GM10266 (cell line): Measurements from ENCODE around the gene RGS9BP.

Experiments
- DNase-seq: peaks from one replicate; pipeline ENCODE4 v3.0.0; 2012; ENCODE audit errors: extremely low spot score
- TF ChIP-seq, protein P1 (sequence below): IDR thresholded peaks from 2 replicates; pipeline ENCODE4 v1.5.1; 2012; ENCODE audit warnings: mild to moderate bottlenecking, low read depth; ENCODE audit not compliant: control insufficient read depth, insufficient read depth; ENCODE audit errors: missing control alignments

RGS9BP gene

DNA sequence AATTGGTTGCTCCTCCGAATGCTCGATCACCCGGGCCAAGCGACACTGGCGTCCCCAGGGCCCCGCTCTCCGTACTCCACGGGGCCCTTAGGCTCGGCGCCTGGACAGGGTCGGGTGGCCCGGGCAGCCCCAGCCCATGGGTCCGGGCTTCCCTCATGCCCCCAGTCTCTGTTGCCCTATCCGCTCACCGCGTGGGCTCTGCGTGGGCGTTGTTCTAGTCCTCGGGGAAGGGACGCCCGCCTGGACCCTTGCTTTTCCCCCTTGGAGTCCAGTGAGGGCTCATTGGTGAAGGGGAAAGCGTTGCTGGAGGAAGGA is 45.2 kb downstream of the RGS9BP start:
- DNase-seq = no peak
- TF ChIP-seq, protein P1, sequence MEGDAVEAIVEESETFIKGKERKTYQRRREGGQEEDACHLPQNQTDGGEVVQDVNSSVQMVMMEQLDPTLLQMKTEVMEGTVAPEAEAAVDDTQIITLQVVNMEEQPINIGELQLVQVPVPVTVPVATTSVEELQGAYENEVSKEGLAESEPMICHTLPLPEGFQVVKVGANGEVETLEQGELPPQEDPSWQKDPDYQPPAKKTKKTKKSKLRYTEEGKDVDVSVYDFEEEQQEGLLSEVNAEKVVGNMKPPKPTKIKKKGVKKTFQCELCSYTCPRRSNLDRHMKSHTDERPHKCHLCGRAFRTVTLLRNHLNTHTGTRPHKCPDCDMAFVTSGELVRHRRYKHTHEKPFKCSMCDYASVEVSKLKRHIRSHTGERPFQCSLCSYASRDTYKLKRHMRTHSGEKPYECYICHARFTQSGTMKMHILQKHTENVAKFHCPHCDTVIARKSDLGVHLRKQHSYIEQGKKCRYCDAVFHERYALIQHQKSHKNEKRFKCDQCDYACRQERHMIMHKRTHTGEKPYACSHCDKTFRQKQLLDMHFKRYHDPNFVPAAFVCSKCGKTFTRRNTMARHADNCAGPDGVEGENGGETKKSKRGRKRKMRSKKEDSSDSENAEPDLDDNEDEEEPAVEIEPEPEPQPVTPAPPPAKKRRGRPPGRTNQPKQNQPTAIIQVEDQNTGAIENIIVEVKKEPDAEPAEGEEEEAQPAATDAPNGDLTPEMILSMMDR = no peak
